ENCODE data around the gene NANOS3. TPM values are rescaled to one million over a fixed set of nuclear protein-coding genes. Genes with fewer than 3 reads are reported as not detected.

The NANOS3 gene
- total RNA-seq, 1 experiment from 2014 or later: not detected

DNA sequence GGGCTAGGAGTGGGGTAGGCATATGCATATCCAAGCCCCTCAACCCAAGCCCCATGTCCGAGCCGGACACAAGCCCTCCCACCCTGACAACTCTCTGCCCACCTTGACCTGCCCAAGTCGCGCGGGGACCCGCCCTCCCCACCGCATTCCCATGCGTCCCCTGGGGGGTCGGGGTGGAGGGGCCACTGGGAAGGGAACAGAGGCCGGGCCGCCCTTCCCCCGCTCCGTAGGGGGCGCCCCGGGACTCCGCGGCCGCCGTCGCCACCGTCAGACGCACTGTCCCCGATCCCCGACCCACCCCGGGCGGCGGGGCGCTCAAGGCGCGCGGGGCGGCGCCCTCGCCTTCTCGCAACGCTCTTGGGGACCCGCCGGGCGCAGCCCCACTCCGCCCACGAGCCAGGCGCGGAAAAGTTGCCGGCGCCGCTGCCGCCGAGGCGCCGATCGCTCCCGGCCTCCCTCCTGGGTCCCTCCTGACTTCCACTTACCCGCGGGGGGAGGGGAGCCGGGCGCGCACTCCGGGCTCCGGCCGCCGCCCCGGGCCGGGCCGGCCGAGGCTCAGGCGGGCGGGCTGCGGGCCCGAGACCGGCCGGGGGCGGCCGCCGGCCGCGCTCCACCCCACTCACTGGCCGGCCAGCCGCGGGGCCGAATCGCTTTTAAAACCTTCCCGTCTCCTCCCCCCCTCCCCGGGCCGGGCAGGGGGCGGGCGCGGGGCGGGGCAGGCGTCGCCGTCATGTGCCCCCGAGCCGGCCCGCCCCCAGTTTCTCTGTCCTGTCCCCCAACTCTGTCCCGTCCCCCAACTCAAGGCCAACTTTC is 34.4 kb upstream of the NANOS3 start:
- DNase-seq (ENCODE audit: low read depth, low spot score): no peak
- Histone ChIP-seq H4K20me1 (ENCODE audit: insufficient read depth) (peaks cover 10% of the 10 kb centered on the region; the same call in 1 of the 2 replicates), H3K4me1 (ENCODE audit: control insufficient read depth in 1 of 2, insufficient read depth in 2 of 2, low read length in 2 of 2) (peaks cover 55 to 87% of the 10 kb centered on the region in 2 experiments), H3K27me3 (ENCODE audit: insufficient read depth, low read length) (no peaks in the 10 kb centered on the region), H3K9me2 (ENCODE audit: insufficient read depth) (no peaks in the 10 kb centered on the region), H3K9me3 (ENCODE audit: control insufficient read depth in 1 of 2, insufficient read depth in 1 of 2, low read depth in 1 of 2, low read length in 2 of 2) (no peaks in the 10 kb centered on the region), H3K9ac (ENCODE audit: low read length) (peak overlapping the region; percentile 97), H3K36me3 (ENCODE audit: control insufficient read depth in 1 of 2, insufficient read depth in 2 of 2, low read length in 2 of 2) (peaks cover 3 to 22% of the 10 kb centered on the region in 2 experiments; a peak in 2 of 4 replicates), H3K27ac (ENCODE audit: low read depth, low read length) (peak overlapping the region; percentile 96), H3K4me3 (replicated peaks in 1 of 2; ENCODE audit: low read depth in 1 of 2, low read length in 2 of 2) (peak overlapping the region; percentile 84 to 91), H2AFZ (ENCODE audit: low read depth, low read length, poor library complexity, severe bottlenecking) (no peak overlapping the region), H3K79me2 (ENCODE audit: insufficient read depth, low read length) (peaks cover 55% of the 10 kb centered on the region), H3K4me2 (ENCODE audit: low read length) (peak overlapping the region; percentile 91)
- ChIA-PET POLR2A (interaction anchor here (1.5 to 4.6 kb wide), 4 partner anchors 9 to 20 kb away, joined by 7 to 64 read pairs (median 20); no protein-coding TSS in a partner anchor), CTCF (no interaction called here), RAD21 (ENCODE audit: low non-redundant PET in 1 of 2, low total read pairs in 2 of 2, uncharacterized antibody in 2 of 2, unreplicated experiment in 2 of 2) (interaction anchor here in 1 of 2 experiments (0.9 kb wide), 1 partner anchor 12 kb away, joined by 4 read pairs; no protein-coding TSS in a partner anchor)
- BruUV-seq (replicated peaks): no TSS peak
- intact Hi-C loops (cut with micrococcal nuclease): loop anchor here (1.0 to 5.0 kb wide), 2 partner anchors 16 to 45 kb away; partner anchors contain the start of gene ZSWIM4
- TF ChIP-seq POLR2A (IDR thresholded peaks at IDR 0.05; ENCODE audit: borderline replicate concordance, extremely low read depth, insufficient read depth, insufficient read length): peak; percentile 95
- no peak for TF ChIP-seq TCF7L2 (IDR thresholded peaks at IDR 0.05; ENCODE audit: borderline replicate concordance, extremely low read depth, insufficient read depth, insufficient read length)
- no peak for TF ChIP-seq RAD21 (IDR thresholded peaks at IDR 0.05; ENCODE audit: low read depth)
- TF ChIP-seq YY1 (IDR thresholded peaks at IDR 0.05; ENCODE audit: extremely low read depth, insufficient replicate concordance, low read depth, low read length): no peak
- TF ChIP-seq, protein P1, sequence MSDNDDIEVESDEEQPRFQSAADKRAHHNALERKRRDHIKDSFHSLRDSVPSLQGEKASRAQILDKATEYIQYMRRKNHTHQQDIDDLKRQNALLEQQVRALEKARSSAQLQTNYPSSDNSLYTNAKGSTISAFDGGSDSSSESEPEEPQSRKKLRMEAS (IDR thresholded peaks at IDR 0.05): no peak
- peak; percentile 54 for TF ChIP-seq ZFX (IDR thresholded peaks at IDR 0.05)
- TF ChIP-seq POLR2AphosphoS5 (IDR thresholded peaks at IDR 0.05; ENCODE audit: low read depth, low read length): peak; percentile 93
- peak; percentile 11 for ATAC-seq
